GM21737 (cell line): Measurements from ENCODE around the gene NOG.

Source experiments
- ATAC-seq: cut with Tn5 transposase; IDR thresholded peaks from one replicate; pipeline ENCODE4 v1.9.1; 2021; ENCODE audit warnings: mild to moderate bottlenecking, moderate library complexity; ENCODE audit not compliant: unreplicated experiment

NOG gene

DNA sequence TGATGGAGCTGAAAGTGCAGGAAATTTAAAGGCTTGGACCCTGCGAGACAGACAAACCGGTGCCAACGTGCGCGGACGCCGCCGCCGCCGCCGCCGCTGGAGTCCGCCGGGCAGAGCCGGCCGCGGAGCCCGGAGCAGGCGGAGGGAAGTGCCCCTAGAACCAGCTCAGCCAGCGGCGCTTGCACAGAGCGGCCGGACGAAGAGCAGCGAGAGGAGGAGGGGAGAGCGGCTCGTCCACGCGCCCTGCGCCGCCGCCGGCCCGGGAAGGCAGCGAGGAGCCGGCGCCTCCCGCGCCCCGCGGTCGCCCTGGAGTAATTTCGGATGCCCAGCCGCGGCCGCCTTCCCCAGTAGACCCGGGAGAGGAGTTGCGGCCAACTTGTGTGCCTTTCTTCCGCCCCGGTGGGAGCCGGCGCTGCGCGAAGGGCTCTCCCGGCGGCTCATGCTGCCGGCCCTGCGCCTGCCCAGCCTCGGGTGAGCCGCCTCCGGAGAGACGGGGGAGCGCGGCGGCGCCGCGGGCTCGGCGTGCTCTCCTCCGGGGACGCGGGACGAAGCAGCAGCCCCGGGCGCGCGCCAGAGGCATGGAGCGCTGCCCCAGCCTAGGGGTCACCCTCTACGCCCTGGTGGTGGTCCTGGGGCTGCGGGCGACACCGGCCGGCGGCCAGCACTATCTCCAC is at the start of gene NOG:
Gene NOG (plus strand): TSS at position 54 of the 674 bp plus-strand sequence. CDS start 525 bp downstream, at position 579.
- ATAC-seq, result no peak

DNA sequence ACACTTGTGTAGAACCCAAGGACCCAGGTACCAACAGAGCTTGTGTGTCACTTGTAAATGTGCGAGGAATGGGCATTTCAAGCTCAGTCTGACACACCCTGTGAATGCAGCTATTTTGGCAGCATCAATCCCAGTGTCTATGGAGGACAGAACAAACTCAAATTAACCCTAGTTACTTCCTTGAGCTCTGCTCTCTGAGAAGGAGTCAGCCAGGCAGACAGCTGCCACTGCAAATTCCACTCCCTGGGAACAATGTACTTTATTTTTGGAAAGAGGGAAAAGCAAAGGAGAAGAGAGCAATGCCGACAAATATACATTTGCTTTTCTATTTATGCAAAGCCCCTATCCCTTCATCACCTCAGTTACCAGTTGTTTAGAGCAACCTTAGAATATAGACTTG is 48.4 kb upstream of the NOG start:
- ATAC-seq, result no peak

- ATAC-seq, result no peak
These were observed 47.6 kb upstream of the NOG start for GRCh38 chr17:56545930-56546329.

DNA sequence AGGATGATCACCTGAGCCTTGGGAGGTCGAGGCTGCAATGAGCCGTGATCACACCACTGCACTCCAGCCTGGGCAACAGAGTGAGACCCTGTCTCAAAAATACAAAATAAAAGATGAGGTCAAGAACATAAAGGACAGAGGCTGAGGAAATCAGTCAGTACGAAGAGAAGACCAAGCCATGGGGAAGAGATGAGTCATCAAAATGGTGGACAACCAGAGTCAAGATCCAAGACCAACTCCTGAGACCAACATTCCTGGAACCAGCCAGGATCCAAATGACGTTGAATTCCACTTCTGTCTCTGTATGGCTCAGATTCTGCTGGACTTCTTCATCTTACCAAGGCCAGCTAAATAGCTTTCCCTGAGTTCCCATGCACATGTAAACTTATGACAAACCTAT is 44.8 kb upstream of the NOG start:
- no peak for ATAC-seq

GRCh38 chr17:56549501-56549900 is 44.0 kb upstream of the NOG start:
- ATAC-seq, result no peak

DNA sequence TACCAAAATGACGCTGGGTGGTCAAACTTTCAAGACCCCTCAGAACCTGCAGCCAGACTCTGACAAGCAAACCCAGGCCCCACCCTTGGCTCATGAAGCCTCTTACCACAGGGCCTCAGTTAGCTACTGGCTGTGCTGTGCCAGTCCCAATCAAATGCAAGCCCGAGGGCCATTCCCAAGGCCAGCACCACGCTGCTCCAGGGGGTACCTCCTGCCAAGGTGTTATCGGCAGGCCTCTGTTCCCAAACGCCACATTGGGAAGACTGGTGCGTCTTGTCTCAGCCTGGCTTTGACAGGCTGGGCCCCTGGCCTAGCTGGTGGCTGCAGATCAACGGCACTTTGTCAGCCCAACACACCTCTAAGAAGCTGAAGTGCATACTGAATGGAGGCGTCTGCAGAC is 35.8 kb upstream of the NOG start:
- ATAC-seq, result no peak

GRCh38 chr17:56558088-56558487 is 35.4 kb upstream of the NOG start:
- no peak for ATAC-seq

GRCh38 chr17:56570199-56570598 is 23.3 kb upstream of the NOG start:
- no peak for ATAC-seq

DNA sequence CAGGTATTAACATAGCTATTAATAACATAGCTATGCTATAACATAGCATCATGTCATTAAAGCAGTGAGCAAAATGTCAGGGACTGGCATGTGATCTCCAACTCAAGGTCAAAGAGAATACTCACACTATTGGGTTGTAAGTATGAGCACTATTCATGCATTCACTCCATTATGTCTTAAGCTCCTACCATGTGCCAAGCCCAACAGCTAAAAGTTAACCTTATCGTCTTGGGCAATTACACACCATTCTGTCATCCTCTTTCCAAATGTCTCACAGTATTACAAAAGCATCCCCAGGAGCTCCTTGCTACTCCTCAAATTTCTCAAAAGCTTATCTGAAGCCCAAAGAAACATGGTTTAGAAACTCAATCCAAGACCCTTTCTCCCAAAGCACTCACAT is 22.0 kb upstream of the NOG start:
- ATAC-seq, result no peak

GRCh38 chr17:56577190-56577842 is 16.2 kb upstream of the NOG start:
- ATAC-seq, result no peak

- ATAC-seq, result no peak
These were observed 15.7 kb upstream of the NOG start for GRCh38 chr17:56577843-56578204.

DNA sequence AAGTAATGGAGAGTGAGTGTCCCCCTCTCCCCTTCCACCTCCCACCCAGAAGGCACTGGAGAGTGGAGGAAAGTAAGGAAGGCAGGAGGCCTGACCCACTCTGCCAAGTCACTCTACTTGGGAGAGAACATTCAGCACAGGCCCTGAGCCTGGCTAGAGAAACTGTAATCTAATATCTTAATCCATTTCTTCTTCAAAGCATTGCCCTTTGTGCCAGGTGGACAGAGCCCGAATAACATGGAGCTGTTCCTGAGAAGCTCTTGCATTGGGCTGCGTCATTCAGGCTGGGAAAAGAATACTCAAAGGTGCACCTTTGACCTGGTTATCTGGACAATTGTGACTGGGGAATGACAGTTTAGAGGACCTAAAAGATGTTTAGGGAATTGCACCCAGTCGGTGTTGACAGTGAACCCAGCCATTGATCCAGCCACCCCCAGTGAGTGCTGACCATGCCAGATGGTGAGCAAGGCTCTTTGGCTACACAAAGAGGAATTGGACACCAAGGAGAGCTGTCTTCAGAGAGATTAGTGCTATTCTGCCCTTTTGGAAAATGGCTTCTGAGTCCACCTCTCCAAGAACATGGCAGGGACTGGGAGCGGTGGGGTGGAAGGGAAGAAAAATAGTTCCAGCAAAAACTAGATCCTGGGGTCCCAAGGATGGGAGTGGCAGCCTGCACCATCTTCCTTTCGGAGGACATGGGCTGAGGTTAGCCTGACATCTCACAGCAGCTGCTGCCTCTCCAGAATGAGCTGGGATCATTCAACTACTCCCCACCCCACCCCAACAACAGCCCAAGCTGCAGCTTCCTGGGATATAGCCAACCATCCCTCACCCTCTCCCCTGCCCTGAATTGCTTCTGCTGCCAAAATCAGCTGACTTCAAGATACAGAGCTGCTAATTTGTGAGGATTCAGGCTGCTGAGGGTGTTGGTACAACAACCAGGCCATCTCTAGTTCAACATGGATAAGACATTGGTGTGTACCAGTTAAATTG is 11.6 kb upstream of the NOG start:
- ATAC-seq, result no peak

- ATAC-seq, result no peak
These were observed 9.7 kb upstream of the NOG start for GRCh38 chr17:56583772-56584171.

- no peak for ATAC-seq
These were observed 6.2 kb upstream of the NOG start for GRCh38 chr17:56587298-56587697.

DNA sequence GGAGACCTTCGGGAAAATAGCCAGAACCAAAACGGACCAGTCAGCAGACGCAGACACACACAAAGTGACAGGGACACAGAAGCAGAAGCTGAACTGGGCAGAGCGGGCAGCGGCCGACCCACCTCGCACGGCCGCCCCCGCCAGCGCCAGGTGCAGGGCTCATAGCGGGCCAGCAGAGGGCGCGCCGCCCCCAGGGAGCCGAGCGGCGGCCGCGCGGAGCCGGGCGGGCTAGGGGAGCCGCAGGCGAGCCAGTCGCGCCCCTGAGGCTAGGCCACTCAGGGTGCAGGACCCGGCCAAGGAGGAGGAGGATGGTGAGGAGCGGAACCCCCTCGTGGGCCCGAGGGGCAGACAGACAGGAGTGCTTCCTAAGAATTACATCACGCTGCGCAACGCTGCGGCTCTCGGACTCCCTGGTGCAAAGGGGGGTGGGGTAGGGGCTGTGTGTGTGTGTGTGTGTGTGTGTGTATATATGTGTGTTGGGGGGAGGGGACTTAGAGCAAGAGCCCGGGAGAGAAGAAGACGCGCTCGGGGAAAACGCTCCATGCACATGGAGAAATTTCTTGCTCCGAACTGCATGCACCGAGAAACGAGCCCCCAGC is 913 bp upstream of the NOG start:
- ATAC-seq, result peak; percentile 68

- ATAC-seq, result no peak
These were observed 333 bp upstream of the NOG start for GRCh38 chr17:56593086-56593645.

DNA sequence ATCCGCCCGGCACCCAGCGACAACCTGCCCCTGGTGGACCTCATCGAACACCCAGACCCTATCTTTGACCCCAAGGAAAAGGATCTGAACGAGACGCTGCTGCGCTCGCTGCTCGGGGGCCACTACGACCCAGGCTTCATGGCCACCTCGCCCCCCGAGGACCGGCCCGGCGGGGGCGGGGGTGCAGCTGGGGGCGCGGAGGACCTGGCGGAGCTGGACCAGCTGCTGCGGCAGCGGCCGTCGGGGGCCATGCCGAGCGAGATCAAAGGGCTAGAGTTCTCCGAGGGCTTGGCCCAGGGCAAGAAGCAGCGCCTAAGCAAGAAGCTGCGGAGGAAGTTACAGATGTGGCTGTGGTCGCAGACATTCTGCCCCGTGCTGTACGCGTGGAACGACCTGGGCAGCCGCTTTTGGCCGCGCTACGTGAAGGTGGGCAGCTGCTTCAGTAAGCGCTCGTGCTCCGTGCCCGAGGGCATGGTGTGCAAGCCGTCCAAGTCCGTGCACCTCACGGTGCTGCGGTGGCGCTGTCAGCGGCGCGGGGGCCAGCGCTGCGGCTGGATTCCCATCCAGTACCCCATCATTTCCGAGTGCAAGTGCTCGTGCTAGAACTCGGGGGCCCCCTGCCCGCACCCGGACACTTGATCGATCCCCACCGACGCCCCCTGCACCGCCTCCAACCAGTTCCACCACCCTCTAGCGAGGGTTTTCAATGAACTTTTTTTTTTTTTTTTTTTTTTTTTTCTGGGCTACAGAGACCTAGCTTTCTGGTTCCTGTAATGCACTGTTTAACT is 1.0 kb downstream of the NOG start:
- ATAC-seq, result no peak

DNA sequence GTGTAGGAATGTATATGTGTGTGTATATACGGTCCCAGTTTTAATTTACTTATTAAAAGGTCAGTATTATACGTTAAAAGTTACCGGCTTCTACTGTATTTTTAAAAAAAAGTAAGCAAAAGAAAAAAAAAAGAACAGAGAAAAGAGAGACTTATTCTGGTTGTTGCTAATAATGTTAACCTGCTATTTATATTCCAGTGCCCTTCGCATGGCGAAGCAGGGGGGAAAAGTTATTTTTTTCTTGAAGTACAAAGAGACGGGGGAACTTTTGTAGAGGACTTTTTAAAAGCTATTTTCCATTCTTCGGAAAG is 1.6 kb downstream of the NOG start:
- no peak for ATAC-seq

DNA sequence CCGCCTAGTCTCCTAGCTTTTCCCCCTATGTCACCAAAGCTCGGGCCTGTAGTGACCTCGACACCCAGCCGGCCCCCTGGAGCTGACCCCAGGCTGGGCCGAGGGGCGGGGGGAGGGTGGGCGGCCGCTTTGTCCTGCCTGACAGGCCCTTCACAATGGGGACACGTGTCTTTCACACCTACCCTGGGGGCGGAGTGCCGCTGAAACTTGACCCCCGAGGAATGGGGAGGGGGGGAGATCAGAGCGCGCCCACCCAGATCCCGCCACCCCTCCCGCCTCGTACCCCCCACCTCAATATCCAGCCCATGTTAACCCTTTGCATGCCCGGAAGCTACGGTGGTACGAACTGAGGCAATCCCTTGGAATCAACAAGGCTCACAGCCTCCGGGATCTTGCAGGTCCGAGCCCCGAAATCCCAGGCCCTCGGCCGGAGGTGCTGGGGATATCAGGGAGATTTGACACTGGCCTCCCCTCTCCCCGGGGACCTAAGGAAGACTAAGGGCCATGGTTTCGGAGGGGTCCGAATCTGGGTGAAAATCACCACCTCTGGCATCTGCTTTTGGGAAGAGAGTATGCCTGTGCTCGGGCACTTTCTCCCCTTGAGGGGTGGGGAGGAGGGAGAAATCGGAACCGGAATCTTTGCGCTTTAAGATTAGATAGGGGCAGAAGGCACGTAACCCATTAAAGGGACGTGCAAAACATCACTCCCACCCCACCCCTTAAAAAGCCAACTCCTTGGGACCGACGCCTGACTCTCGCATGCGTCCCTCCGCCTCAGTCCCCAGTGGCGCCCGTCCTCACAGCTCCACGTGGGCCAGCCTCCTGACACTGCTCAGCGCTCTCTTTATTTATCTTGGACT is 2.6 kb downstream of the NOG start:
- no peak for ATAC-seq
